ENCODE results near the gene RASA1. TPM values are rescaled to one million over a fixed set of nuclear protein-coding genes. Genes with fewer than 3 reads are reported as not detected.
"Not testable (repeated sequence)": the region's sequence is repeated elsewhere in the genome, so short reads cannot be mapped to it uniquely, and the experiment has no call there.

Gene RASA1
- total RNA-seq, 4 donors from 2014 or later, result 25.9 to 59.9 (median 46.3) TPM

GRCh38 chr5:87300176-87300575, 32.5 kb downstream of the RASA1 start:
- intact Hi-C loops (cut with DNase I; ENCODE audit: low total_unique reads), result no loop called here
- Histone ChIP-seq H3K36me3 (no peaks in the 10 kb centered on the region), H3K4me3 (no peak overlapping the region), H3K27ac (no peak overlapping the region), H3K9me3 (no peaks in the 10 kb centered on the region), H3K27me3 (no peaks in the 10 kb centered on the region), H3K4me1 (peaks cover 3% of the 10 kb centered on the region in 2 donors)
- DNase-seq, result no peak
- TF ChIP-seq CTCF (IDR thresholded peaks at IDR 0.05) (no peak), POLR2A (IDR thresholded peaks at IDR 0.05) (no peak)

- Histone ChIP-seq H3K27ac (no peak overlapping the region), H3K4me1 (peaks cover 3% of the 10 kb centered on the region in 2 donors), H3K36me3 (no peaks in the 10 kb centered on the region), H3K4me3 (no peak overlapping the region), H3K27me3 (no peaks in the 10 kb centered on the region), H3K9me3 (no peaks in the 10 kb centered on the region)
- no peak for DNase-seq
- intact Hi-C loops (cut with DNase I; ENCODE audit: low total_unique reads), result no loop called here
- TF ChIP-seq CTCF (IDR thresholded peaks at IDR 0.05) (no peak), POLR2A (IDR thresholded peaks at IDR 0.05) (no peak)
Measured at GRCh38 chr5:87300744-87301143, 33.1 kb downstream of the RASA1 start.

- H3K4me1 ChIP-seq, result peaks cover 3% of the 10 kb centered on the region in 2 donors
- H3K27ac ChIP-seq, result no peak overlapping the region
- no peaks in the 10 kb centered on the region for H3K9me3 ChIP-seq
- H3K4me3 ChIP-seq, result no peak overlapping the region
- TF ChIP-seq CTCF (IDR thresholded peaks at IDR 0.05) (no peak), POLR2A (IDR thresholded peaks at IDR 0.05) (no peak)
- no peaks in the 10 kb centered on the region for H3K27me3 ChIP-seq
- H3K36me3 ChIP-seq, result no peaks in the 10 kb centered on the region
- intact Hi-C loops (cut with DNase I; ENCODE audit: low total_unique reads), result no loop called here
- DNase-seq, result no peak
Measured at GRCh38 chr5:87302061-87302460, 34.4 kb downstream of the RASA1 start.

- intact Hi-C loops (cut with DNase I; ENCODE audit: low total_unique reads), result no loop called here
- no peak for TF ChIP-seq POLR2A (IDR thresholded peaks at IDR 0.05)
- no peak for TF ChIP-seq CTCF (IDR thresholded peaks at IDR 0.05)
- H3K4me3 ChIP-seq, result no peak overlapping the region
- peaks cover 3% of the 10 kb centered on the region in 2 donors for H3K4me1 ChIP-seq
- H3K27me3 ChIP-seq, result no peaks in the 10 kb centered on the region
- H3K36me3 ChIP-seq, result no peaks in the 10 kb centered on the region
- H3K27ac ChIP-seq, result no peak overlapping the region
- no peaks in the 10 kb centered on the region for H3K9me3 ChIP-seq
- DNase-seq, result no peak
Measured at GRCh38 chr5:87303324-87303723, 35.6 kb downstream of the RASA1 start.

GRCh38 chr5:87306090-87306489, 38.4 kb downstream of the RASA1 start:
- intact Hi-C loops (cut with DNase I; ENCODE audit: low total_unique reads); H3K27ac ChIP-seq; H3K4me1 ChIP-seq; H3K27me3 ChIP-seq; H3K9me3 ChIP-seq; H3K36me3 ChIP-seq; DNase-seq; H3K4me3 ChIP-seq: not testable (repeated sequence)

- Histone ChIP-seq H3K27me3 (no peaks in the 10 kb centered on the region), H3K4me1 (no peaks in the 10 kb centered on the region), H3K9me3 (no peaks in the 10 kb centered on the region), H3K27ac (no peak overlapping the region), H3K4me3 (no peak overlapping the region), H3K36me3 (no peaks in the 10 kb centered on the region)
- TF ChIP-seq POLR2A (IDR thresholded peaks at IDR 0.05), result no peak
- no peak for TF ChIP-seq CTCF (IDR thresholded peaks at IDR 0.05)
- DNase-seq, result no peak
- intact Hi-C loops (cut with DNase I; ENCODE audit: low total_unique reads), result no loop called here
Measured at GRCh38 chr5:87307796-87308423, 40.2 kb downstream of the RASA1 start.
